Measurements from ENCODE around the gene MEAK7. TPM values are rescaled to one million over a fixed set of nuclear protein-coding genes. Genes with fewer than 3 reads are reported as not detected.
A peak's percentile ranks its signal among the peaks of the same experiment; 100 is the strongest.

Gene MEAK7
- total RNA-seq, 1 donor from 2014 or later = 30.3 TPM

DNA sequence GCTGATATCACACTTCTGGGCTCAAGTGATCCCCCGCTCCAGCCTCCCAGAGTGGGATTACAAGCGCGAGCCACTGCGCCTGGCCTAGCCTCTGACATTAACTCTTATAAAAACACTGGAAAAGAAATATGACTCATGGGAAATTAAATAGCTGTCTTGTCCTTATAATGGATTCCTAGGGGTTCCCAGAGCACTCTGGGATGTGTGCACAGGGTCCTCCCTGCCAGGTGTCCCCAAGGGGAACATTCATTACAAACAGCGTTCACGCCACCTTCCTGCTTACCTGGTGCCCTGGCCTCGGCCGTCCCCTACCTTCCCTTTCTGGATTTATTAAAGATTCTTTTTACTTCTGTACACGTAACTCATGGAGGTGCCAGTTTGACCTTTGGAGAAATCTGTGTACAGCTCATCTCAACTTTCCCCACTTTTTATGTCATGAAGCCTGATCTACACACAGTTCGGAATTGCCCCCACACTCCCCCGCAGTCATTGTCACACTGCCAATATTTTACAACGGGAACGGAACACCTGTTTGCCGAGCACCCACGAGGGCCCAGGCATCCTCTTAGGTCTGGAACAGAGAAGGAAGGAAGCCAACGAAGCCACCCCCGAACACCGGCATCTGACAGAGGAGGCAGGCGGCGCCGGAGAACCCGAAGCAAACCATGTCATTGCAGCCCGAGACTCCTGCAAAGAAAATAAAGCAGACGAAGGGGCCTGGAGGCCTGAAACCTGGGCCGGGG lies 39.7 kb upstream of the MEAK7 start:
- Mint-ChIP-seq H3K27me3 (no peaks in the 10 kb centered on the region), H3K27ac (no peak overlapping the region), H3K36me3 (no peaks in the 10 kb centered on the region), H3K4me3 (peak overlapping the region; percentile 4), H3K9me3 (no peaks in the 10 kb centered on the region), H3K4me1 (ENCODE audit: unreplicated experiment) (peaks cover 40% of the 10 kb centered on the region)
- no peak for DNase-seq (ENCODE audit: extremely low spot score, unreplicated experiment)
- TF ChIP-seq, protein P1, sequence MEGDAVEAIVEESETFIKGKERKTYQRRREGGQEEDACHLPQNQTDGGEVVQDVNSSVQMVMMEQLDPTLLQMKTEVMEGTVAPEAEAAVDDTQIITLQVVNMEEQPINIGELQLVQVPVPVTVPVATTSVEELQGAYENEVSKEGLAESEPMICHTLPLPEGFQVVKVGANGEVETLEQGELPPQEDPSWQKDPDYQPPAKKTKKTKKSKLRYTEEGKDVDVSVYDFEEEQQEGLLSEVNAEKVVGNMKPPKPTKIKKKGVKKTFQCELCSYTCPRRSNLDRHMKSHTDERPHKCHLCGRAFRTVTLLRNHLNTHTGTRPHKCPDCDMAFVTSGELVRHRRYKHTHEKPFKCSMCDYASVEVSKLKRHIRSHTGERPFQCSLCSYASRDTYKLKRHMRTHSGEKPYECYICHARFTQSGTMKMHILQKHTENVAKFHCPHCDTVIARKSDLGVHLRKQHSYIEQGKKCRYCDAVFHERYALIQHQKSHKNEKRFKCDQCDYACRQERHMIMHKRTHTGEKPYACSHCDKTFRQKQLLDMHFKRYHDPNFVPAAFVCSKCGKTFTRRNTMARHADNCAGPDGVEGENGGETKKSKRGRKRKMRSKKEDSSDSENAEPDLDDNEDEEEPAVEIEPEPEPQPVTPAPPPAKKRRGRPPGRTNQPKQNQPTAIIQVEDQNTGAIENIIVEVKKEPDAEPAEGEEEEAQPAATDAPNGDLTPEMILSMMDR (conservative IDR thresholded peaks at IDR 0.05) = no peak

DNA sequence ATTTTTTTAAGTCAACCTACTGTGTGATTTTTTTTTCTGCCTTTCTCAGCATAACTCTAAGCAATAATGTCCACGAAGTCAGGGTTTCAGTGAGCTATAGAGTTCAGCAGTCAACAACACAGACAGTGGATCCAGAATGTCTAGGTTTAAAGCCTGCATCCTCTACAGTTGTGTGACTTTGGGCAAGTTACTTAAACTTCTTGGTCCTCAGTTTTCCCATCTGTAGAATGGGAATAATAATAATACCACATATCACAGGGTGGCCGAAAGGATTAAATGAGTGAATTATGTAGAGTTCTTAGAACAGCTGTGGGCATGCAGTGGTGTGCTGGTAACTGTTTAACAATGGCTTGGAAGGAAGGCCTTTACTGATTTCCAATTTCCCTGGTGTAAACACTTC lies 38.8 kb upstream of the MEAK7 start:
- Mint-ChIP-seq H3K36me3 (no peaks in the 10 kb centered on the region), H3K27ac (no peak overlapping the region), H3K4me3 (no peak overlapping the region), H3K9me3 (no peaks in the 10 kb centered on the region), H3K4me1 (ENCODE audit: unreplicated experiment) (peaks cover 40% of the 10 kb centered on the region), H3K27me3 (no peaks in the 10 kb centered on the region)
- TF ChIP-seq, protein P1 (conservative IDR thresholded peaks at IDR 0.05) = no peak
- no peak for DNase-seq (ENCODE audit: extremely low spot score, unreplicated experiment)

DNA sequence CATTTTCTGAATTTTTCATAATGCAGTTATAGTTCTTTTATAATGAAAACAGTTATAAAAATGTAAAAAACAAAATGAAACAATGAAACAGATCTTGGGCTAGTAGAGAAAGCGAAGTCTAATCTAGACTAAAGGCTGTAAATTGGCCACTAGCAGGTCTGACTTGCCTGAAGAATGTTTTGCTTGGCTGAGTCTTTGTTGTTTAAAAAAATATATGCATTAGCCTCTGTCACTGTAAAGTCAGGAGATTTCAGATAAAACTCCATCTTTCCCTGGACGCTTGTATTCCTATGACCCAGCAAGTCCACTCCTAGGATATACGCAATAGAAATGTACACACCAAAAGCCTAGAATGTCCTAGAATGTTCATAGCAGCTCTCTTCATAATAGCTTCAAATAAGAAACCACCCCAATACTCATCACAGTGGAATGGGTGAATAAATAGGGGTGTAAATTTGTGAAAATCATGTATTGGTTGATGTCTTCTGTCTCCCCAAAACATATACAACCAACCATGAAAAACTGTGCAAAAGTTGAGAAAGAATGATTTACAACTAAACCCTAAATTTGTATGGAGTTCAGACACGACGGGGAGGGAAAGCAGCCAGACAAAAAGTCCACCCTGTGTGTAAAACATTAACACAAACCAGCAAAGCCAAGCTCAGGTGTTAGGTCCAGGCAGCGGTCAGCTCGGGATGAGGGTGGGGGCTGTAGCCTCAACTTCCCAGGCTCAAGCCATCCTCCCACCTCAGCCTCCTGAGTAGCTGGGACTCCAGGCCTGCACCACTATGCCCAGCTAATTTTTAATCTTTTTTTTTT lies 37.7 kb upstream of the MEAK7 start:
- Mint-ChIP-seq H3K9me3 (no peaks in the 10 kb centered on the region), H3K4me1 (ENCODE audit: unreplicated experiment) (peaks cover 47% of the 10 kb centered on the region), H3K27me3 (no peaks in the 10 kb centered on the region), H3K36me3 (no peaks in the 10 kb centered on the region), H3K27ac (no peak overlapping the region), H3K4me3 (no peak overlapping the region)
- TF ChIP-seq, protein P1 (conservative IDR thresholded peaks at IDR 0.05) = no peak
- DNase-seq (ENCODE audit: extremely low spot score, unreplicated experiment) = no peak

DNA sequence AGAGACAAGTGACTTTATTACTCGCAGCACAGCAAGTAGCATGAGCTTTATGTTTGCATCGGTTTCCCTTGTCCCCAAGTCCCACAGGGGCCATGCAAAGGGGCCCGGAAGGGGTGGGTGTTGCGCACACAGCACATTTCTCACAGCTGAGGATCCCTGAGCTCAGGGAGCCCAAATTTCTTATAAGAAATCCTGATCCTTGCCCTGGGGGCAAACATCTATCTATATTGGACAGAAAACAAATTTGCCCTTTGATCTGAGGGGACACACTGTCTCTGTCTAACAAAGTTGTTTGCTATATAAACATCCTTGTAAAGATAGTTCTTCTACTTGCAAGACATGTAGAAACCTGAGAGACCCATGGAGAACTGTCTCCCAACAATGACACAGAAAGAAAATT lies 35.7 kb upstream of the MEAK7 start:
- Mint-ChIP-seq H3K27ac (no peak overlapping the region), H3K36me3 (no peaks in the 10 kb centered on the region), H3K27me3 (no peaks in the 10 kb centered on the region), H3K4me1 (ENCODE audit: unreplicated experiment) (peaks cover 49% of the 10 kb centered on the region), H3K4me3 (no peak overlapping the region), H3K9me3 (no peaks in the 10 kb centered on the region)
- DNase-seq (ENCODE audit: extremely low spot score, unreplicated experiment) = no peak
- TF ChIP-seq, protein P1 (conservative IDR thresholded peaks at IDR 0.05) = no peak

DNA sequence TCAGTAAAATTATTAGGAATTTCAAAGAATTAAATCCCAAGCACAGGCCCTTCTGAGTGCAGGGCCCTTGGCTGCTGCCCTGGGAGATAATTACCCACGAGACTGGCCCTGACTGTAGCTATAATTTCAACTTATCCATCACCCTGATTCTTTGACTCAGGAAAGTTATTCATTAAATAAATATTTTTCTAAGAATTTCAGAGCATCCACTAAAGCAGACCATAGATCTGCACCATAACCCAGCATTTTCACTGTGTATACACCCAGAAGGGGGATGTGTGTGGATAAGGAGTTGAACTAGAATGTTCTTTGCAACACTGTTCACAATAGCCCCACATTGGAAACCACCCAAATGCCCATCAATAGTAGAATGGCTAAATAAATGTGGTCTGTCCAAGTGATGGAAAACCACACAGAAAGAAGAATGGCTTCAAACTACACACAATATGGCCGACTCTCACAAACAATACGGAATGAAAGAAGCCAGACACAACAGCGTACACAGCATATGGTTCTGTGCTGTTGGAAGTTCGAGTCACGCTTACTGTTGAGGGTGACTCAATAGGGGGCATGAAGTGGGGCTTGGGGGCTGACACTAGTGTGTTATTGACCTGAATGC lies 33.9 kb upstream of the MEAK7 start:
- TF ChIP-seq, protein P1 (conservative IDR thresholded peaks at IDR 0.05) = no peak
- Mint-ChIP-seq H3K36me3 (no peaks in the 10 kb centered on the region), H3K27me3 (no peaks in the 10 kb centered on the region), H3K27ac (peak overlapping the region; percentile 80), H3K9me3 (no peaks in the 10 kb centered on the region), H3K4me1 (ENCODE audit: unreplicated experiment) (peaks cover 39% of the 10 kb centered on the region), H3K4me3 (no peak overlapping the region)
- no peak for DNase-seq (ENCODE audit: extremely low spot score, unreplicated experiment)
